Measurements from ENCODE around the gene CD83.
"Not testable (repeated sequence)": the region's sequence is repeated elsewhere in the genome, so short reads cannot be mapped to it uniquely, and the experiment has no call there.

GRCh38 chr6:14073561-14074354 is 43.8 kb upstream of the CD83 start:
- TF ChIP-seq EZH2 (IDR thresholded peaks at IDR 0.05; ENCODE audit: low read length, unreplicated experiment); EZH2phosphoT487 (IDR thresholded peaks at IDR 0.05; ENCODE audit: borderline replicate concordance, low read length); CTCF (conservative IDR thresholded peaks at IDR 0.05; ENCODE audit: low read depth, low read length): not testable (repeated sequence)
